ENCODE results near the gene BTNL8.

Gene BTNL8

GRCh38 chr5:180970336-180970735 is 71.4 kb downstream of the BTNL8 start:
- no peak overlapping the region for H3K27ac ChIP-seq
- TF ChIP-seq ZFX (IDR thresholded peaks at IDR 0.05; ENCODE audit: borderline replicate concordance) (no peak), CTCF (IDR thresholded peaks at IDR 0.05) (no peak)

GRCh38 chr5:180970875-180971274 is 71.9 kb downstream of the BTNL8 start:
- TF ChIP-seq ZFX (IDR thresholded peaks at IDR 0.05; ENCODE audit: borderline replicate concordance) (no peak), CTCF (IDR thresholded peaks at IDR 0.05) (no peak)
- H3K27ac ChIP-seq: no peak overlapping the region

GRCh38 chr5:180974612-180975315 is 75.8 kb downstream of the BTNL8 start:
- H3K27ac ChIP-seq: no peak overlapping the region
- TF ChIP-seq ZFX (IDR thresholded peaks at IDR 0.05; ENCODE audit: borderline replicate concordance) (no peak), CTCF (IDR thresholded peaks at IDR 0.05) (no peak)

GRCh38 chr5:180975338-180975737 is 76.4 kb downstream of the BTNL8 start:
- H3K27ac ChIP-seq: no peak overlapping the region
- TF ChIP-seq CTCF (IDR thresholded peaks at IDR 0.05) (no peak), ZFX (IDR thresholded peaks at IDR 0.05; ENCODE audit: borderline replicate concordance) (no peak)

- no peak for TF ChIP-seq ZFX (IDR thresholded peaks at IDR 0.05; ENCODE audit: borderline replicate concordance)
- no peak for TF ChIP-seq CTCF (IDR thresholded peaks at IDR 0.05)
- H3K27ac ChIP-seq: no peak overlapping the region
Measured at GRCh38 chr5:180976518-180976917, 77.6 kb downstream of the BTNL8 start.

GRCh38 chr5:180977852-180978251 is 78.9 kb downstream of the BTNL8 start:
- no peak for TF ChIP-seq CTCF (IDR thresholded peaks at IDR 0.05)
- TF ChIP-seq ZFX (IDR thresholded peaks at IDR 0.05; ENCODE audit: borderline replicate concordance): no peak
- no peak overlapping the region for H3K27ac ChIP-seq

GRCh38 chr5:180982008-180982741 is 83.2 kb downstream of the BTNL8 start:
- H3K27ac ChIP-seq: no peak overlapping the region
- no peak for TF ChIP-seq CTCF (IDR thresholded peaks at IDR 0.05)
- TF ChIP-seq ZFX (IDR thresholded peaks at IDR 0.05; ENCODE audit: borderline replicate concordance): no peak

All from 22Rv1 (cell line).